Subcutaneous adipose tissue (tissue), 4 donors: Measurements from ENCODE around the gene LTF. TPM values are rescaled to one million over a fixed set of nuclear protein-coding genes. Genes with fewer than 3 reads are reported as not detected.

Experiments used
- total RNA-seq, 4 donors: library from RNA; depleted of rRNA; stranded (reverse); fragments of >200 nt; gene quantifications; one replicate each; pipeline ENCODE4 v1.1.0, GENCODE V29; 2016
- TF ChIP-seq, protein P1 (sequence below): fragments of 450-650 bp; IDR thresholded peaks from one replicate; pipeline ENCODE4 v1.5.1; 2016; ENCODE audit warnings: low read depth, mild to moderate bottlenecking, control low read depth, antibody characterized with exemption, moderate library complexity

LTF gene
- total RNA-seq, 4 donors from 2014 or later, result 1.2 to 17.9 (median 7.2) TPM

- TF ChIP-seq, protein P1, sequence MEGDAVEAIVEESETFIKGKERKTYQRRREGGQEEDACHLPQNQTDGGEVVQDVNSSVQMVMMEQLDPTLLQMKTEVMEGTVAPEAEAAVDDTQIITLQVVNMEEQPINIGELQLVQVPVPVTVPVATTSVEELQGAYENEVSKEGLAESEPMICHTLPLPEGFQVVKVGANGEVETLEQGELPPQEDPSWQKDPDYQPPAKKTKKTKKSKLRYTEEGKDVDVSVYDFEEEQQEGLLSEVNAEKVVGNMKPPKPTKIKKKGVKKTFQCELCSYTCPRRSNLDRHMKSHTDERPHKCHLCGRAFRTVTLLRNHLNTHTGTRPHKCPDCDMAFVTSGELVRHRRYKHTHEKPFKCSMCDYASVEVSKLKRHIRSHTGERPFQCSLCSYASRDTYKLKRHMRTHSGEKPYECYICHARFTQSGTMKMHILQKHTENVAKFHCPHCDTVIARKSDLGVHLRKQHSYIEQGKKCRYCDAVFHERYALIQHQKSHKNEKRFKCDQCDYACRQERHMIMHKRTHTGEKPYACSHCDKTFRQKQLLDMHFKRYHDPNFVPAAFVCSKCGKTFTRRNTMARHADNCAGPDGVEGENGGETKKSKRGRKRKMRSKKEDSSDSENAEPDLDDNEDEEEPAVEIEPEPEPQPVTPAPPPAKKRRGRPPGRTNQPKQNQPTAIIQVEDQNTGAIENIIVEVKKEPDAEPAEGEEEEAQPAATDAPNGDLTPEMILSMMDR, result no peak
Measured at GRCh38 chr3:46471371-46471914, 6.7 kb upstream of the LTF start.

DNA sequence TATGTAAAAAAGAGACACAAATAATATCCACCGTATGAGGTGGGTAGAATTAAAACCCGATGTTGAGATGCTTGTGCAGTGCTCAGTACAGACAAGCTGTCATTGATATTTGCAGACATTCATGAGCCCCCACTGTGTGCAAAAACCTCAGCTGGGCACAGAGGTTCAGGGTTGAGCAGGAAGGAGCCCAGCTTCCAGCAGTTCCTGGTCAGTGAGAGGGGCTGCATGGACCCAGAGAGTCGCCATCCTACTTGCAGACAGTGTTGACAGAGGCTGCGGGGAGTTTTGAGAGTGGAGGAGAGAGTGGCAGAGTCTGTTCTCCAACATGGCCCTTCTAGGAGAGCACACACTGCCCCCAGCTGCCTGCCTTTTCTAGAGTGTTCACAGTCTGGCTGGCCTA is 6.1 kb upstream of the LTF start:
- TF ChIP-seq, protein P1, result no peak

GRCh38 chr3:46469680-46470357 is 5.1 kb upstream of the LTF start:
- TF ChIP-seq, protein P1, result no peak

DNA sequence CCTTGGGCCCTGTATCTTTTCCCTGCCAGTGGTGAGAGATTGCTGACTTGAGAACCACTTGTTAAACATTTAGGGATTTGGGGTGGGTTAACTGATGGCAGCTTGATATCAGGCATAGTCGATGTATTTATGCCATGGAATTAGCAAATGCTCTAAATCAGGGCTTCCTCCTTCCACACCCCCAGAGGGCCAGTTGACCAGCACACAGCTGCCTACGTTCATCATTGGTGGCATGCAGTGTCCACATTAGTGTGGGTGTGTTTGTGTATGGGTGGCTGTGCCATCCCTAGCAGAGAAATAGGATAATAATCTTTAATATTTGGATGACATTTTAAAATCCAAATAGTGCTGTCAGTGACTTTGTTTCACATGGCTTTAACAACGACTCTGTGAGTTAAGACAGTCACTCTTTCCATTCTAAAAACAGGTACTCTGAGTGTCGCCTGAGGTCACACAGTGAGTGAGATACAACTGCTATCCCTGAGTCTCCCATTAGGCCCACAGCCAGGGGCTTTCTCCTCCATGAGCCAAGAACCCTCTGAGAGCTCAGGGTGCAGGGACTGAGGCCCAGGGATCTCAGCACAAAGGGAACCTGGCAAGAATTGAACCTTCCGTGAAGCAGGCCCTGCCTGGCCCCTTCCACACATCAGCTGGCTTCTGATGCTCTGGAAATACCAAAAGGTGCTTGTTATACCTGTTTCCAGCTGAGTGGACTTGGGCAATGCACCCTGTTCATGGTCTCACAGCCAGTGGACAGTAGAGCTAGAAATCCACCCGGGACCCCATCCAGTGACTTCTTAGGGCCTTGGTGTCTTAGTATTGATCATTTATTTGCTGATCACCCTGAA is 4.3 kb upstream of the LTF start:
- TF ChIP-seq, protein P1, result no peak

GRCh38 chr3:46467562-46467961 is 2.9 kb upstream of the LTF start:
- TF ChIP-seq, protein P1, result no peak

DNA sequence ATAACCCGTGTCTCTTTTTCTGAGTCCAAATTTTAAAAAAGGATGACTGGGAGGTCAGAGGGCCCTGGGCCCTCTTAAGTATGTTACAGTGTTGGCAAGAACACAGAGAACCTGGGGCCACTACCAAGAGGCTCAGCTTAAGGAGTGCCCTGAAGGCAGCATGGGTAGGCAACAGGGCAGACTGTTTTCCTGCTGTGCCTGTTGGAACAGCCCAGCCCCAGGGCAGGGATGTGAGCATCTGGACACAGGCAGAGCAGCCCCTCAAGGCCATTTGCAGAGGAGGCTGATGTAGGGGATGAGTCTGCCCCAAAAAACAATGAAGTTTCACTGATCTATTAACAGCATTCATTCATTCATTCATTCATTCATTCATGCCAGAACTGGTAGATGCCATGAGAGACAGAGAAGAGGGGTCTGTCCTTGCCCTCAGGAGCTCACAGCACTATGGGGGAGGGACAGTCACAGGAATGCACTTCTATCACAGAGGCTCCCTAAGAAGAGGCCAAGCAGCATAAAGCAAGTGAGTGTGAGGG is 2.2 kb upstream of the LTF start:
- TF ChIP-seq, protein P1, result no peak

- TF ChIP-seq, protein P1, result no peak
Measured at GRCh38 chr3:46466273-46466672, 1.6 kb upstream of the LTF start.
